GM21423 (cell line): ENCODE results near the gene LDHD.
A peak's percentile ranks its signal among the peaks of the same experiment; 100 is the strongest.
"Not testable (repeated sequence)": the region's sequence is repeated elsewhere in the genome, so short reads cannot be mapped to it uniquely, and the experiment has no call there.

Experiments used
- ATAC-seq: cut with Tn5 transposase; IDR thresholded peaks from one replicate; pipeline ENCODE4 v1.9.1; 2021; ENCODE audit warnings: mild to moderate bottlenecking, moderate library complexity; ENCODE audit not compliant: unreplicated experiment

LDHD gene

DNA sequence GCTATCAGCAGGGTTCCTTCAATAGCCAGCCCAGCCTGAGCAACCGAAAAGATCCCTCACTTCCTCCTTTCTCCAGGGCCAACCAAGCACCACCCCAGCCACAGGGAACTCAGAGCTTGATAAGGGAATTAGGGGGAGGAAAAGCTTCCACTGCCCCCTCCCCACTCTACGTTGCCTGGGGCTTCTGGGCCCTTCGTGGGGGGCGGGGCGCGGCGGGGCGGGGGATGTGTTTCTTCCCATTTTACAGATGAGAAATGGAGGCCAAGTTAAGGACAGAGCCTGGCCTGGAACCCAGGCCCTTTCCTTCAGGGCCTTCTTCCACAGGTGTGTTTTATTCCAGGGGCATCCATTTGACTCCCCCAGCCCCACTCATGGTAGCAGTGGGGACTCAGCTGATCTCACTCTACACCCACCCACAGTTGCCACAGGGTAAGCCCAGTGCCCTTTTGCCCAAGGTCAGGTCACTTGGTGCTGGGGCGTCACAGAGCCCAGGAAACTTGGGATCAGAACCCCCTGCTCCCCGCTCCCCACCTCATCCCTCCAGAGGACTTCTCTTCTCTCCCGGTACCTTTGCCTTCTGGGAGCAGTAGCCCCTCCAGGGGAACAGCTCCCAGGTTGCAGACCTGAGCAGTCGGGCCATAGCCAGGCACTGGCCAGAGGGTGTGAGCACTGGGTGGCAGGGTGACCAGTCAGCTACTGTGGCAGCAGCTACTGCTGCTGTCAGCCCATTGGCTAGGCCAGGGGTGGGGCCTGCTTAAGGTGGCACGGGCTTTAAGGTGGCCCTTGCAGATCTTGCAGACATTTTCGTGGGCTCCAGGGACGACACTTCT, at the start of gene LDHD:
LDHD (minus strand) TSS at position 700 of the 830 bp plus-strand sequence; CDS start at position 640, 60 bp downstream.
- ATAC-seq: no peak

DNA sequence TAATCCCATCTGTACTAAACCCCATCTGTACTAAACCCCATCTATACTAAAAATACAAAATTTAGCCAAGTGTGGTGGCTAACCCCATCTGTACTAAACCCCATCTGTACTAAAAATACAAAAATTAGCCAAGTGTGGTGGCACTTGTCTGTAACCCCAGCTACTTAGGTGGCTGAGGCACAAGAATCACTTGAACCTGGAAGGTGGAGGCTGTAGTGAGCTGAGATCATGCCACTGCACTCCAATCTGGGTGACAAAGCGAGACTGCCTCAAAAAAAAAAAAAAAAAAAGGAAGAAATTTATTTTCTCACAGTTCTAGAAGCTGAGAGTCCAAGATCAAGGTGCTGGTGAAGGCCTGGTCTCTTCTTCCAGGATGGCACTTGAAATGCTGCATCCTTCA, 43.8 kb upstream of the LDHD start:
- no peak for ATAC-seq

DNA sequence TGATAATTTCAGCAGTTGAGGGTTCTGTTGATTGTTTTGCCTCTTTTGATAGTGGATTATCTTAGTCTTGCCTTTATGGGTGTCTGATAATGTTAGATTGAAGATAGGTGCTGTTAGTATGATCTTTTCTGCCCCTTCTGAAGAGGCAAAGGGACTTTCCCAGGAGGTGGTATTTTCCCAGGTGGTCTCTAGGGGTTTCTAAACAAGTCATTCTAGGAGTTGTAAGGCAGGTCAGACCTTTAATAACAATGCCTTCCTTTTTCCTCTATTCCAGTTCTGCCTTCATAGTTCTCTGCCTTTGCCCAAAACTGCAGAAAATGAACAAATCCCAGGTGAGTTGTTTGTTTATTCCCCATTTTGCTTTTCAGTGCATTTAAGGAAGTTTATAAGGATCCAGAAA, 36.1 kb upstream of the LDHD start:
- no peak for ATAC-seq

DNA sequence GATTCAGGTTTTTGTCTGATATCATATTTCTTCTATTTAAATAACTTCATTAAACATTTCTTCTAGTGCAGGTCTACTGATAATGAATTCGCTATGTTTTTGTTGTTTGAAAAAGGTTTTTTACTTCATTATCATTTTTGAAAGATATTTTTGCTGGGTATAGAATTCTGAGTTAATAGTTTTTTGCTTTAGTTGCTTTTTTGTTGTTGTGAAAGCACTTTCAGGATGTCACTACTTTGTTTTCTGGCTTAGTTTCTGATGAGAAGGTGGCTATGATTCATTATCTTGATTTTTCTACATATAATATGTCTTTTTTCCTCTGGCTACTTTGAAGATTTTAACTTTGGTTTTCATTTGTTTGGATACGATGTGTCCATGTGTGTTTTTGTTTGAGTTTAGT, 35.2 kb upstream of the LDHD start:
- no peak for ATAC-seq

DNA sequence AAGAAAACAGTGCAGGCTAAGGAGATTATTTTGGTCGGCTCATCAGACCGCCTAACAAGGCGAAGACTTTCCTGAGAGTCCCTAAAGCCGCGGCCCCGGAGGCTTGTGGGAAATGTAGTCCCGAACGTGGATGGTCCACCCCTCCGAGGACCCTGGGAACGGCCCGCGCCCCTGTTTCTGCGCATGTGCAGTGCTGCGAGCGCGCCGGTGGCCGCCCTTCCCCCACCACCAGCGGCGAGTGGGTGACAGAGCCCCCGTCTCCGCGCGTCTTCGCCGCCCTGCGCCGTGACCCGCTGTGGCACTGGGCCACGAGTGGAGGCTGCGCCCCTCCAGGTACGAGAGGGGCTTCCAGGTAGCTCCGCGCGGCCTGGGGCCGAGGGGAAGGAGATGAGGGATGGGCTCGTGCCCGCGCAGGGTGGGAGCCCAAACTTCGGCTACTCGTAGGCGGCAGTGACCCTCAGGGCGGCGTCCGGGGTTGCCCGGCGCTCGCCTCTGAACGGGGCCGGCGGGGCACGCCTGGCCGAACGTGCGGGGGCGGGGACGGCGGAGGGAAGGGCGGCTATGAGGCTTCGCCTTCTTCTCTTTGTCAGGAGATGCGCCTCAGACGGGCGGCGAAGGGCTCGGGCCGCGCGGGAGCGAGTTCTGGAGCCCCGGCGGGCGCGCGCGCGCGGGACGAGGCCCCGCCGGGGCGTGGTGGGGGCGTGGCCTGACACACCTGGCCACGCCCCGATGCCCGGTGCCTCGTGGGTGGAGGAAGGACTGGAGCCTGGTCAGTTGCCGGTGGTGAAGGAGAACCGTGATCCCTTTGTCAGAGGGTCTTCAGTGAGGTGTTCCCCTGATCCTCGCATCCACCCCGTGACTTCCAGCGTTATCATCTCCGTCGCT, 32.0 kb upstream of the LDHD start, which contains the start of gene ZFP1:
ZFP1 (plus strand) TSS at position 214 of the 885 bp plus-strand sequence. CDS start 4,428 bp downstream, outside the sequence.
- ATAC-seq: peak; percentile 82

DNA sequence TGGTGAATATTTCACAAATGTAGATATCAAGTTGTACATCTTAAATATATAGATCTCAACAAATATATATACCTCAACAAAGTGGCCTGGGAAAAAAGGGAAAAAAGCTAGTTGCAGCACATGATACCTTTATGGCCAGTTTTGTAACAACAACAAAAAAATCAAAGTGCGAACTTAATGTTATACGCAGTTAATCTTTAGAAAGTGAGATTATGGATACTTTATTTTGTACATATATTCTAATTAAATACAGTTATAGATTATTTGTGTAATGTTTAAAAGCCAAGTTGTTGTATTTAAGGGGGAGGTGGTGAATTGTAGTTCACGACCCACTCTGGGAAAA, 31.4 kb upstream of the LDHD start:
- ATAC-seq: no peak

DNA sequence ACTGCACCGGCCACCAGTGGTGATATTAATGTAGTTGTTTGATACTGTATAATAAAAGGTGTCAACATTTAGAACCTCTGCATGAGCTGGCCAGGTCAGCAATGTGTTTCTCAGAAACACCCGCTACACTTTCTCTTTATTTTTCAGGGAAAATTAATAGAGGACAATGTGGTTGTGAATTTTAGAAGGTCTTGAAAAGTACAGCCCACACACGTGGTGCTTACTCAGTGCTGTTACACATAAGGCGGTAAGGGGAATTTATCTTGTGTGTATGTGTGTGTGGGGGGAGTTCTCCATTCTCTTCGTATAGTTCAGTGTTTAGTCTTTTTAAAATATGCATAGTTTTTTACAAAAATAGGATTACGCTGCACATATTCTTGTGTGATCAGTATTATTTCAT, 27.4 kb upstream of the LDHD start:
- ATAC-seq: no peak

DNA sequence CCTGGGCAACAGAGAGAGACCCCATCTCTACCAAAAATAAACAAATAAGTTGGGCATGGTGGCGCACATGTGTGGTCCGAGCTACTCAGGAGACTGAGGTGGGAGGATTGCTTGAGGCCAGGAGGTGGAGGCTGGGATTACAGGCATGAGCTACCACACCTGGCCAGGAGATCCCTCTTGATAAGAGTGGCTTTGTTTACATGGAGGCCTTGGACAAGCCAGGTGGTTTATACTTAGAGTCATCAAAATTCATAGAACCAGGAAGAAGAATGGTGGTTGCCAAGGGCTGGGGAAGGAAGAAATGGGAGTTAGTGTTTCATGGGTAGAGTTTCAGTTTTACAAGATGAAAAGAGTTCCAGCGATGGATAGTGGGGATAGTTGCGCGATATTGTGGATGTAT, 22.9 kb upstream of the LDHD start:
- no peak for ATAC-seq

DNA sequence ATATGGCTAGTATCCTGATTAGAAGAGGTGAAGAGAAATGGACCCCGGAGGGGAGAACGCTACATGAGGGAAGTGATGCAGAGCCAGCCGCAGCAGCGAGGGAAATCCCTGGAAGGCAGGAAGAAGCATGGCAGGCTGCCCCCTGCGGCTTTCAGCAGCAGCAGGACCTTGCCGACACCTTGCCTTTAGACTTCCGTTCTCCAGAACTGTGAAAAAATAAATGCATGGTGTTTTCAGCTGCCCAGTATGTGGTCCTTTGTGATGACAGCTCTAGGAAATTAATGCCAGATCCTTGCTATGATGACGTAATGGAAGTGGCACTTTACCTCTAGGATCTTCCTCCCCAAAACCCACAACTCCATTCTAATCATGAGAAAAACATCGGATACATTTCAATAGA, 22.1 kb upstream of the LDHD start:
- ATAC-seq: no peak

DNA sequence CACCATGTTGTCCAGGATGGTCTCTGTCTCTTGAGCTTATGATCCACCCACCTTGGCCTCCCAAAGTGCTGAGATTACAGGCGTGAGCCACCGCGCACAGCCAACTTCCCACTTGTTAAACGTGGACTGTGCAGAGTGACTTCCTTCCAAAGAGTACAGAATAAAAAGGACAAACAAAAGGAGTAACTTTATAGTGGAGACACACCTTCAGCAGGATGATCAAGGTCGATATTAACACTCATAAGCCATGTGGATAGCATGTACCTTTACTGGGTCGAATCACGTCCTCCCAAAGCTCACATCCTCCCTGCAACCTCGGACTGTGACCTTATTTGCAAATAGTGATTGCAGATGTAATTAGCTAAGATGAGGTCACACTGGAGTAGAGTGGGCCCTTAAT, 21.7 kb upstream of the LDHD start:
- no peak for ATAC-seq

DNA sequence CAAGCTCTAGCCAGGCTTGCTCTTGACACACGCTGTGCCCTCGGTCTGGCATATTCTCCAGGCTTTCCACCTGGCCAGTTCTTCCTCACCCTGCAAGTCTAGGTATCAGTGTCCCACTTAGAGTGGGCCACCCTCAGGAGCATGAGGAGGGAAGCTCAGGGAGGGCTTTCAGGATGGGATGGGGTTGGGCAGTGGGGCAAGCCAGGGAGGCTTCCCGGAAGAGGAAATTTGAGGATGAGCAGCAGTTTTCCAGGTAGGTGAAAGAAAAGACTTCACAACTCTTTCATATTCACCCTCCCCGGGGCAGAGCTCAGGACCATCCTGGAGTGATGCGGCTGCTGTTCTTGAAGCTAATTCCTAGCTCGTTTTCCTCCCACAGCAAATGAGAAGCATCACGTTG, 14.5 kb upstream of the LDHD start:
- ATAC-seq: no peak

DNA sequence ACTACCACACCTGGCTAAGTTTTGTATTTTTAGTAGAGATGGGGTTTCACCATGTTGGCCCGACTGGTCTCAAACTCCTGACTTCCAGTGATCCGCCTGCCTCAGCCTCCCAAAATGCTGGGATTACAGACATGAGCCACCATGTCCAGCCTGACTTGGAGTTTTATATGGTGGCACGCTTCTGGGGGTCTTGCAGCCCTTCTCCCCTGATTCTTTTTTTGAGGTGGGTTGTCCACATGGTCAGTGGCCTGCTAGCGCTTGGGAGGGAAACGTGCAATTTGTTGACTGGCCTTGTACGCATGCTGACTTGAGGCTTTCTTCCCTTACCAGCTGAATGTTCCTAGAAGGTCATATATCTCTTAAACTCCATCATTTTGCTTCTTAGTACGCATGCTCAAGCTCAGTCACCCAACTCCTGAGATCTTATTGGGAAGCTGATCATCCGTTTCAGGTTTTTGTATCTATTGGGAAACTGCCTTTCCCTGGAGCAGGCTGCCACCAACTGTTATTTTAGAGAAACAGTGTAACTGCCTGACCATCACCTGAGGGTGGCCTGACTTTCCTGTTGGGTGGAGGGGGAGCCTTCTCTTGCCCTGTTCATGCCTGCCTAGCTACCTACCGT, 13.7 kb upstream of the LDHD start:
- ATAC-seq: no peak

DNA sequence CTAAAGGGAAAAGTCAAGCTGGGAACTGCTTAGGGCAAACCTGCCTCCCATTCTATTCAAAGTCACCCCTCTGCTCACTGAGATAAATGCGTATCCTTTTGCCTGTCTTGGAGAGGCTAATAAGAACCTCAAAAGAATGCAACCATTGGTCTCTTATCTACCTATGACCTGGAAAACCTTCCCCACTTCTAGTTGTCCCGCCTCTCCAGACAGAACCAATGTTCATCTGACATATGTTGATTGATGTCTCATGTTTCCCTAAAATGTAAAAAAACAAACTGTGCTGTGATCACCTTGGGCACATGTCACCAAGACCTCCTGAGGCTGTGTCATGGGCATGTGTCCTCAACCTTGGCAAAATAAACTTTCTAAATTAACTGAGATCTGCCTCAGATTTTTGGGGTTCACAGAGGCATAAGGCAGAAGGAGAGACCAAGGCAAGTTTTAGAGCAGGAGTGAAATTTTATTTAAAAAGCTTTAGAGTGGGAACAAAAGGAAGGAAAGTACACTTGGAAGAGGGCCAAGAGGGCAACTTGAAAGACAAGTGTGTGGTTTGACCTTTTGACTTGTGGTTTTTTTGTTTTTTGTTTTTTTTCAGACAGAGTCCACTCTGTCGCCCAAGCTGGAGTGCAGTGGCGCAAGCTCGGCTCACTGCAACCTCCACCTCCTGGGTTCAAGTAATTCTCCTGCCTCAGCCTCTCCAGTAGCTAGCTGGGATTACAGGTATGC, 13.0 kb upstream of the LDHD start:
- not testable (repeated sequence) for ATAC-seq

DNA sequence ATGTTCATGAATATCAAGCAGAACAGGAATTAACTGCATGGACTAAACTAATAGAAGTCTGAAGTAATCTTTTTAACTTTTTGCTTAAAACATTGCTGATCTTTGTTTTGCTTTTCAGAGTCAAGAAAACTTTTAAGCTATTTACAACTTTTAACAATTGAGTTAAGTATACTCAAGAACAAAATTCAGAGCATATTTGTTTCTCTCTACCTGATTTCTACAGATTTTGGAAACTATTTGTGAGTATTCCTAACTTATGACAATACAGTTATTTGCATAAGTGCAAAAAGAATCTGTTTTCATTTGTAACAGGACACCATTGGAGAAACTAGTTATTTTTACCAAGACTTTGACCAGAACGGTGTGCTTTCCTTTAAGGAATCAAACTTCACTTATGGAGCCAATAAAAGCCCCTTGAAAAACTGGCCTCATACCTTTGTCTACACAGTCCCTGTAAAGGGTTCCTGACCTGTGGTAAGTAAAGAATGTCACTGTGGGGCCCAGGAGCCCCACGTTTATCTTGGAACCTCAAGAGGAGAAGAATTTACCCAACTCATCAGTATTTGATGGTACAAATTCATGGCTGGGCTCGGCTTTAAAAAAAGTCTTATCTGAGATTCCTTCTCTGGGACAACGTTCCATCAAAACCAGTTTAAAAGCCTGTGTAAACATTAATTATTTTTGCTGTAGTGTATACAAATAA, 11.3 kb upstream of the LDHD start:
- ATAC-seq: no peak

DNA sequence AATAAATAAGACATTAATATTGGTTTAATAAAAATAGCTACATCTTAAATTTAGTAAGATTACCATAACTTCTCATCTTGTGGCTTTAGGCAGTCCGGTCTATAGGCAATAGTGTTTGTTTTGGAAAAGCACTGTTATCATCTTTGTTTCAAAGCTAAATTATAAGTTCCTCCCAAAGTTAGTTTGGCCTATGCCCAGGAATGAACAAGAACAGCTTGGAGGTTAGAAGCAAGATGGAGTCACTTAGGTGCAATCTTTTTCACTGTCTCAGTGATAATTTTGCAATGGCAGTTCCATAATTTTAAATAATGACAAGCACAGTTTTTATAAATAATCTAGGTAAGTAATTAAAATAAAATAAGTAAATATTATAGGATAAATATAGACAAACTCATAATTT, 6.0 kb upstream of the LDHD start:
- no peak for ATAC-seq

DNA sequence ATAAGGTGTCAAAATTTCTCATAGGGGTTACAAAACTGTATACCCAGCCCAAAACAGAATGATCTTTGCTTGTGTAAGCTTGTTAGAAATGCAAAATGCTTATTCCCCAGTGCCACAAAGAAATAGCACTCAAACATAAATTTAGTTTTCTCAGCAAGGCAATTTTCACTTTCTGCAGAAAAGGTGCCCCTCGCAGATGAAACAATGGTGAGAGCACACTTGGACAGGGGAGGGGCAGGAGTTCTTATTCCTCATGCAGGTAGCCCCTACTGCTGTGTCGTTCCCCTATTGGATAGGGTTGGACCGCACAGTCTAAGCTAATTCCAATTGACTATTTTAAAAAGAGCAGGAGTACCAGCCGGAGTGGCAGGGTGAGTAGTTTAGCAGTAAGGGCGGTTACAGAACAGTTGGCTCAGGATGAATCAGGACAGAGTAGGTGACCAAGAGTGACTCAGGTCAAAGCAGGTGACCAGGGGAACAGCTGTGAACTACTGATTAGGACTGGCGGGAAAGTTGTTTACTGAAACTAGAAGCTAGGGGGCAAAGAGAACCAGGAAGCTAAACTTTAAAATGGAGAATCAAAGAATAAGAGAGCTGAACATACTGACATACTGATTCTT, 5.5 kb upstream of the LDHD start:
- no peak for ATAC-seq

DNA sequence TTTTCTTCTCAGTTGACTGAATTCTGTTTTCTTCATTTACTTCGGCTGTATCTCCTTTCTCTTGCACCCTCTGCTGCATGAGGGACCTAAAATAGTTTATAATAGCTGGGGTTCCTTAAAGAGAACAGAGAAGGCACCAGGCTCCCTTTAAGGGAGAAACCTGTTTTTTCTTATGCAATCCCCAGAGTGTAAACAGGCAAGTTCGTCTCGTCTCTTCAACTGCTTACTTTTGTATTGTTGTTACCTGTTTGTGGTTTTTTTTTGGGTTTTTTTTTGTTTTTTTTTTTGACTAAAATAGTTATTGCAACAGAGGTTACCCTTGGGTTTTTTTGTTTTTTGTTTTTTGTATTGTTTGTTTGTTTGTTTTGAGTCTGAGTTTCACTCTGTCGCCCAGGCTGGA, 3.7 kb upstream of the LDHD start:
- no peak for ATAC-seq

DNA sequence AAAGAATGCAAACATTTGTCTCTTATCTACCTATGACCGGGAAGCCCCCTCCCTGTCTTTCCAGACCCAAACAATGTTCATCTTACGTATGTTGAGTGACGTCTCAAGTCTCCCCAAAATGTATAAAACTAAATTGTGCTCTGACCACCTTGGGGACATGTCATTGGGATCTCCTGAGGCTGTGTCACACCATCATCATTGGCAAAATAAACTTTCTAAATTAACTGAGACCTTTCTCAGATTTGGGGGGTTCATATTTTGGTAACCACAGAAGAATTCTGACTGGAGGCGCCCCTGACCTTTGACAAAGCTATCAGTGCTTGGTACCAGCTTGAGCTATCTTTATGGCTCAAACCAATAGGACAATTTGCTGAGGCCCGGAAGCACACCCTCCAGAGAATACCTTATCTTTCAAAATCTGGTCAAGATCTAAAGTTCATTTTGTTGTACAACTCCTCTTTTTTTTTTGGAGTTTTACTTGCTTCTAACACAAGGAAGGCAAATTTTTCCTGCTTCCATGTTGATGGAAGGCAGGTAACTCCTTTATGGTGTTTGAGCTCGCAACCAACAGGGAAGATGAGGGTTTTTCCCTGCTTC, 2.5 kb upstream of the LDHD start:
- ATAC-seq: no peak

DNA sequence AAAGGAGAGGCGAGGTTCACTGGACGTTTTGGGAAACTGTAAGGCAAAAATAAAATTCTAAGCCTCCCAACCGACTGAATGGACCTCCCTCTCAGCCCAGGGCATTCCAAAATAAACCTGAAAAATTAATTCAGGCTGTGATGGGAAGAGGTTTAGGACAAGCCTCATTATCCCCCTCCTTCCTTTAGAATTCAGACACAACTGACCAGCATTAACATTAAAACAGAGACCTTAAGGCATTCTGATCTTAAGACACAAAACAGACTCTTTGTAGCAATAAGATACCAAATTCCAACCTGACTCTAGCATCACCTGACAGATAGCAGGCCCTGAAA, 298 bp upstream of the LDHD start:
- ATAC-seq: no peak
